ENCODE measurements around the gene VPS25.
A peak's percentile ranks its signal among the peaks of the same experiment; 100 is the strongest.

VPS25 gene

DNA sequence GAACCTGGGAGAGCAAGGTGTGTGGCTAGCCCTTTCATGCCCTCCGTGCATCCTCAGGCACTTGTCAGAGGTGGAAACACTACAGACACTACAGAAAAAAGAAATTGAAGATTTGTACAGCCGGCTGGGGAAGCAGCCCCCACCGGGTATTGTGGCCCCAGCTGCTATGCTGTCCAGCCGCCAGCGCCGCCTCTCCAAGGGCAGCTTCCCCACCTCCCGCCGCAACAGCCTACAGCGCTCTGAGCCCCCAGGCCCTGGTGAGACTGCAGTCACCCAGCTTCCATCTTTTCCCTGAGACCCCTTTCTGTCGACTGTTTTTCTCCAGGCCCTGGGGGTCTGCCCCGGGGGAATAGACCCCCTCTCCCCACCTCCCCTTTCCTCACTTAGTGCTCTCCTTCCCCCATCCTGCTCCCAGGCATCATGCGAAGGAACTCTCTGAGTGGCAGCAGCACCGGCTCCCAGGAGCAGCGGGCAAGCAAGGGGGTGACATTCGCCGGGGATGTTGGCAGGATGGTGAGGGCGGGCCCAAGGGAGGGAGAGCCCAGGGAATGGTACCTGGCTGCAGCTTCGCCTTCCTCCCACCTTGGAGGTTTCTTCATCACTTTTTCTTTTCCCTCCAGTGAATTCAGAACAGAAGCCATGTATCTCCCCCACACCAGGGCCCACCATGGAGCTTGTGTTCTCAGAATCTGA lies 23.0 kb downstream of the VPS25 start:
- TF ChIP-seq, protein P1, sequence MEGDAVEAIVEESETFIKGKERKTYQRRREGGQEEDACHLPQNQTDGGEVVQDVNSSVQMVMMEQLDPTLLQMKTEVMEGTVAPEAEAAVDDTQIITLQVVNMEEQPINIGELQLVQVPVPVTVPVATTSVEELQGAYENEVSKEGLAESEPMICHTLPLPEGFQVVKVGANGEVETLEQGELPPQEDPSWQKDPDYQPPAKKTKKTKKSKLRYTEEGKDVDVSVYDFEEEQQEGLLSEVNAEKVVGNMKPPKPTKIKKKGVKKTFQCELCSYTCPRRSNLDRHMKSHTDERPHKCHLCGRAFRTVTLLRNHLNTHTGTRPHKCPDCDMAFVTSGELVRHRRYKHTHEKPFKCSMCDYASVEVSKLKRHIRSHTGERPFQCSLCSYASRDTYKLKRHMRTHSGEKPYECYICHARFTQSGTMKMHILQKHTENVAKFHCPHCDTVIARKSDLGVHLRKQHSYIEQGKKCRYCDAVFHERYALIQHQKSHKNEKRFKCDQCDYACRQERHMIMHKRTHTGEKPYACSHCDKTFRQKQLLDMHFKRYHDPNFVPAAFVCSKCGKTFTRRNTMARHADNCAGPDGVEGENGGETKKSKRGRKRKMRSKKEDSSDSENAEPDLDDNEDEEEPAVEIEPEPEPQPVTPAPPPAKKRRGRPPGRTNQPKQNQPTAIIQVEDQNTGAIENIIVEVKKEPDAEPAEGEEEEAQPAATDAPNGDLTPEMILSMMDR (IDR thresholded peaks at IDR 0.05; ENCODE audit: low read depth, low read length, poor library complexity, severe bottlenecking), result no peak
- no peak for TF ChIP-seq EZH2phosphoT487 (IDR thresholded peaks at IDR 0.05; ENCODE audit: borderline replicate concordance, low read length)
- H3F3A ChIP-seq (ENCODE audit: control insufficient read depth, insufficient read depth), result no peaks in the 10 kb centered on the region
- peaks cover 6% of the 10 kb centered on the region for H3K79me2 ChIP-seq (ENCODE audit: control insufficient read depth, low read length)
- H4K20me1 ChIP-seq (ENCODE audit: control insufficient read depth, insufficient read depth, low read depth, low read length), result no peaks in the 10 kb centered on the region
- peaks cover 13% of the 10 kb centered on the region for H3K4me1 ChIP-seq (ENCODE audit: control insufficient read depth, low read length)
- no peak overlapping the region for H3K4me2 ChIP-seq (ENCODE audit: low read length)
- no peak overlapping the region for H3K27ac ChIP-seq (ENCODE audit: low read depth, low read length)
- peaks cover 6% of the 10 kb centered on the region for H3K27me3 ChIP-seq (ENCODE audit: control insufficient read depth, low read length)
- no peak overlapping the region for H3K4me3 ChIP-seq (ENCODE audit: low read length)
- H3K36me3 ChIP-seq (ENCODE audit: control insufficient read depth, low read length), result no peaks in the 10 kb centered on the region
- H3K9me3 ChIP-seq (ENCODE audit: control insufficient read depth, insufficient read depth, low read length), result no peaks in the 10 kb centered on the region
- no peaks in the 10 kb centered on the region for H3K9me2 ChIP-seq (replicated peaks; ENCODE audit: control insufficient read depth, low read length)

DNA sequence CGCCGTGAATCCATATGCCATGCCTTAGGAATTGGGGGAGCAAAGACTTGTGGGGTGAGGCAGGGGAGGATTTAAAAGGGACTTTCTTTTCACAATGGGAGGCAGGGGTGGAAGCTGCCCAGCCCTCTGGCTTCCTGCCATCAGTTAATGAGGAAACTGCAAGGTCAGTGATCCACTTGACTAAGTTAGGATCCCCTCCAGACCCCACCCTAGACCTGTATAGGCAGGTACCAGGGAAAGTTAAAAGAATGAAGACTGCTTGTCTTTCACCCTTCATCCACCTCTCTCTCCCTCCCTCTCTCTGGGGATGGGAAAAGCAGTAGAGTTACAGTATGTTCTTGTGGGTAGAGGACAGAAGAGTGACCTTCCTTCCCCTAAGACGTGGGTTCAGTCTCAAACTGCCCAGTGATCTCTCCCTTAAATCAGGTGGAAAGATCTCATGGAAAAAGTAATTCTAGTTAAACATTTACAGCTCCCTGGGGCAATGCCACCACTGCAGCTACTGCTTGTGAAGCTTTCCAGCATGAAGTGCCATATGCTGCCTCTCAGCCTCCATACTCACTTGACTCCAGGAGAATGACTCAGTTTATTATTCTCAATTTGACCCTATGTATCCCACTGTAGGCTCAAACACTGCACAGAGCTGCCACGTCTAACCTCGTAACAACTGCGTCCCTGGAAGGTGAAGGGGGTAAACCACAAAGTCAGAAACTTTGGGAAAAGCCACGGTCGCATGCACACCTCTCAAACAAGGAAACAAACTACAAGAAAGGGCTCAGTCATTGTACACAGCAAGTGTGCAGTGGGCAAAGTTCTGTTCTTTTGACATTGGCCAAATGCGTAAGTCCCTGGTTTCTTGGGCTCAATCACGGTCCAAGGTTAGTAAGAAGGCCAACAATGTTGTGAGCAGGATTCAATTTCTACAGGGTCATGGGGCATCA lies 24.1 kb downstream of the VPS25 start:
- Histone ChIP-seq H3K9me2 (replicated peaks; ENCODE audit: control insufficient read depth, low read length) (no peaks in the 10 kb centered on the region), H3K36me3 (ENCODE audit: control insufficient read depth, low read length) (no peaks in the 10 kb centered on the region), H3F3A (ENCODE audit: control insufficient read depth, insufficient read depth) (no peaks in the 10 kb centered on the region), H3K4me3 (ENCODE audit: low read length) (peak overlapping the region; percentile 86), H3K27ac (ENCODE audit: low read depth, low read length) (no peak overlapping the region), H3K4me2 (ENCODE audit: low read length) (peak overlapping the region; percentile 81), H3K79me2 (ENCODE audit: control insufficient read depth, low read length) (peaks cover 6% of the 10 kb centered on the region), H3K9me3 (ENCODE audit: control insufficient read depth, insufficient read depth, low read length) (no peaks in the 10 kb centered on the region), H3K4me1 (ENCODE audit: control insufficient read depth, low read length) (peaks cover 13% of the 10 kb centered on the region), H3K27me3 (ENCODE audit: control insufficient read depth, low read length) (peaks cover 6% of the 10 kb centered on the region), H4K20me1 (ENCODE audit: control insufficient read depth, insufficient read depth, low read depth, low read length) (no peaks in the 10 kb centered on the region)
- no peak for TF ChIP-seq EZH2phosphoT487 (IDR thresholded peaks at IDR 0.05; ENCODE audit: borderline replicate concordance, low read length)
- TF ChIP-seq, protein P1 (IDR thresholded peaks at IDR 0.05; ENCODE audit: low read depth, low read length, poor library complexity, severe bottlenecking), result no peak

DNA sequence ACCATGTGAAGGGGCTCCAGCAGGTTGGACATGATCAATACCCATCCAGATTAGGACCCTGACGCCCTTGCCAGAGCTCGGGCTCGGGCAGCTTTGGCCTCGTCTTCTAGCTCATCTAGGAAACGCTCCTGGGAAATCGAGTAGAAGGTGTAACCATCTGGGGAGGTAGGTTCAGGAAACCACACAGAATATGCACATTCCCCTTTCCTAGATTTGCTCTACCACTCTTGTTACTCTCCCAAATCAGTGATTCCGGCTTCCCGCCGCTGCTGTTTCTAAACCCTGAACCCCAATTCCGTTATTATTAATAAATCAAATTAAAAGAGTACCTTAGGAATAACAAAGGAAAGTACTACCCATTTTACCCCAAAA lies 24.7 kb downstream of the VPS25 start:
- peak overlapping the region; percentile 86 for H3K4me3 ChIP-seq (ENCODE audit: low read length)
- H3F3A ChIP-seq (ENCODE audit: control insufficient read depth, insufficient read depth), result no peaks in the 10 kb centered on the region
- H3K9me3 ChIP-seq (ENCODE audit: control insufficient read depth, insufficient read depth, low read length), result no peaks in the 10 kb centered on the region
- H3K4me2 ChIP-seq (ENCODE audit: low read length), result peak overlapping the region; percentile 81
- no peaks in the 10 kb centered on the region for H3K36me3 ChIP-seq (ENCODE audit: control insufficient read depth, low read length)
- H3K79me2 ChIP-seq (ENCODE audit: control insufficient read depth, low read length), result peaks cover 6% of the 10 kb centered on the region
- TF ChIP-seq, protein P1 (IDR thresholded peaks at IDR 0.05; ENCODE audit: low read depth, low read length, poor library complexity, severe bottlenecking), result no peak
- TF ChIP-seq EZH2phosphoT487 (IDR thresholded peaks at IDR 0.05; ENCODE audit: borderline replicate concordance, low read length), result no peak
- peaks cover 12% of the 10 kb centered on the region for H3K27me3 ChIP-seq (ENCODE audit: control insufficient read depth, low read length)
- no peak overlapping the region for H3K27ac ChIP-seq (ENCODE audit: low read depth, low read length)
- H3K9me2 ChIP-seq (replicated peaks; ENCODE audit: control insufficient read depth, low read length), result no peaks in the 10 kb centered on the region
- H3K4me1 ChIP-seq (ENCODE audit: control insufficient read depth, low read length), result peaks cover 13% of the 10 kb centered on the region
- H4K20me1 ChIP-seq (ENCODE audit: control insufficient read depth, insufficient read depth, low read depth, low read length), result no peaks in the 10 kb centered on the region
